Panc1 (cell line): ENCODE data around the gene MACROD1.

Experiments
- POLR2AphosphoS5 ChIP-seq: IDR thresholded peaks from 2 replicates; pipeline ENCODE4 v1.6.1; 2012; ENCODE audit warnings: mild to moderate bottlenecking, low read depth, low read length, moderate library complexity
- SIN3A ChIP-seq: IDR thresholded peaks from 2 replicates; pipeline ENCODE4 v1.6.1; 2012; ENCODE audit warnings: low read depth, mild to moderate bottlenecking, low read length, moderate library complexity, borderline replicate concordance; ENCODE audit not compliant: insufficient read depth
- TCF7L2 ChIP-seq: IDR thresholded peaks from 2 replicates; pipeline ENCODE4 v1.6.1; 2011; ENCODE audit warnings: mild to moderate bottlenecking, low read depth, low read length, inconsistent platforms
- TF ChIP-seq, protein P1 (sequence below): fragments of 450-650 bp; IDR thresholded peaks from 2 replicates; pipeline ENCODE4 v1.5.1; 2017; ENCODE audit warnings: mild to moderate bottlenecking
- TF ChIP-seq, protein P2 (sequence below), 2 experiments: IDR thresholded peaks; 2 replicates each; pipeline ENCODE4 v1.6.1; 2011 to 2012; ENCODE audit warnings: low read depth in 2 of 2, control low read depth in 1 of 2, low read length in 1 of 2, mild to moderate bottlenecking in 1 of 2, moderate library complexity in 1 of 2; ENCODE audit not compliant: insufficient read depth in 1 of 2

- TF ChIP-seq TCF7L2 (no peak), POLR2AphosphoS5 (no peak), SIN3A (no peak)
- TF ChIP-seq, protein P1, sequence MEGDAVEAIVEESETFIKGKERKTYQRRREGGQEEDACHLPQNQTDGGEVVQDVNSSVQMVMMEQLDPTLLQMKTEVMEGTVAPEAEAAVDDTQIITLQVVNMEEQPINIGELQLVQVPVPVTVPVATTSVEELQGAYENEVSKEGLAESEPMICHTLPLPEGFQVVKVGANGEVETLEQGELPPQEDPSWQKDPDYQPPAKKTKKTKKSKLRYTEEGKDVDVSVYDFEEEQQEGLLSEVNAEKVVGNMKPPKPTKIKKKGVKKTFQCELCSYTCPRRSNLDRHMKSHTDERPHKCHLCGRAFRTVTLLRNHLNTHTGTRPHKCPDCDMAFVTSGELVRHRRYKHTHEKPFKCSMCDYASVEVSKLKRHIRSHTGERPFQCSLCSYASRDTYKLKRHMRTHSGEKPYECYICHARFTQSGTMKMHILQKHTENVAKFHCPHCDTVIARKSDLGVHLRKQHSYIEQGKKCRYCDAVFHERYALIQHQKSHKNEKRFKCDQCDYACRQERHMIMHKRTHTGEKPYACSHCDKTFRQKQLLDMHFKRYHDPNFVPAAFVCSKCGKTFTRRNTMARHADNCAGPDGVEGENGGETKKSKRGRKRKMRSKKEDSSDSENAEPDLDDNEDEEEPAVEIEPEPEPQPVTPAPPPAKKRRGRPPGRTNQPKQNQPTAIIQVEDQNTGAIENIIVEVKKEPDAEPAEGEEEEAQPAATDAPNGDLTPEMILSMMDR: no peak
- TF ChIP-seq, protein P2, sequence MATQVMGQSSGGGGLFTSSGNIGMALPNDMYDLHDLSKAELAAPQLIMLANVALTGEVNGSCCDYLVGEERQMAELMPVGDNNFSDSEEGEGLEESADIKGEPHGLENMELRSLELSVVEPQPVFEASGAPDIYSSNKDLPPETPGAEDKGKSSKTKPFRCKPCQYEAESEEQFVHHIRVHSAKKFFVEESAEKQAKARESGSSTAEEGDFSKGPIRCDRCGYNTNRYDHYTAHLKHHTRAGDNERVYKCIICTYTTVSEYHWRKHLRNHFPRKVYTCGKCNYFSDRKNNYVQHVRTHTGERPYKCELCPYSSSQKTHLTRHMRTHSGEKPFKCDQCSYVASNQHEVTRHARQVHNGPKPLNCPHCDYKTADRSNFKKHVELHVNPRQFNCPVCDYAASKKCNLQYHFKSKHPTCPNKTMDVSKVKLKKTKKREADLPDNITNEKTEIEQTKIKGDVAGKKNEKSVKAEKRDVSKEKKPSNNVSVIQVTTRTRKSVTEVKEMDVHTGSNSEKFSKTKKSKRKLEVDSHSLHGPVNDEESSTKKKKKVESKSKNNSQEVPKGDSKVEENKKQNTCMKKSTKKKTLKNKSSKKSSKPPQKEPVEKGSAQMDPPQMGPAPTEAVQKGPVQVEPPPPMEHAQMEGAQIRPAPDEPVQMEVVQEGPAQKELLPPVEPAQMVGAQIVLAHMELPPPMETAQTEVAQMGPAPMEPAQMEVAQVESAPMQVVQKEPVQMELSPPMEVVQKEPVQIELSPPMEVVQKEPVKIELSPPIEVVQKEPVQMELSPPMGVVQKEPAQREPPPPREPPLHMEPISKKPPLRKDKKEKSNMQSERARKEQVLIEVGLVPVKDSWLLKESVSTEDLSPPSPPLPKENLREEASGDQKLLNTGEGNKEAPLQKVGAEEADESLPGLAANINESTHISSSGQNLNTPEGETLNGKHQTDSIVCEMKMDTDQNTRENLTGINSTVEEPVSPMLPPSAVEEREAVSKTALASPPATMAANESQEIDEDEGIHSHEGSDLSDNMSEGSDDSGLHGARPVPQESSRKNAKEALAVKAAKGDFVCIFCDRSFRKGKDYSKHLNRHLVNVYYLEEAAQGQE (IDR thresholded peaks at IDR 0.05; ENCODE audit: insufficient read depth in 1 of 2, low read depth in 2 of 2, low read length in 1 of 2): no peak
Measured at GRCh38 chr11:63978551-63979239, 187.2 kb downstream of the MACROD1 start.
